Suprapubic skin (tissue), 4 donors: ENCODE measurements around the gene OLA1. TPM values are rescaled to one million over a fixed set of nuclear protein-coding genes. Genes with fewer than 3 reads are reported as not detected.

ENCODE experiments used
- DNase-seq, 2 donors: peaks; one replicate each; pipeline ENCODE4 v3.0.0-alpha.2; 2019; ENCODE audit warnings: low spot score in 2 of 2
- H3K27ac ChIP-seq: fragments of 200-600 bp; sonication (generic); one replicate; pipeline ENCODE4 v1.5.1; 2019
- H3K27me3 ChIP-seq: fragments of 200-600 bp; sonication (generic); one replicate; pipeline ENCODE4 v1.5.1; 2019
- H3K36me3 ChIP-seq: fragments of 200-600 bp; sonication (generic); one replicate; pipeline ENCODE4 v1.5.1; 2019
- H3K4me1 ChIP-seq: fragments of 200-600 bp; sonication (generic); one replicate; pipeline ENCODE4 v1.5.1; 2019
- H3K4me3 ChIP-seq: fragments of 200-600 bp; sonication (generic); one replicate; pipeline ENCODE4 v1.5.1; 2019; ENCODE audit warnings: mild to moderate bottlenecking
- H3K9me3 ChIP-seq: fragments of 200-600 bp; sonication (generic); one replicate; pipeline ENCODE4 v1.5.1; 2019
- EP300 ChIP-seq: sonication (generic); formaldehyde crosslinking; IDR thresholded peaks from one replicate; pipeline ENCODE4 v1.6.1; 2017; ENCODE audit warnings: antibody characterized with exemption
- POLR2A ChIP-seq, 2 donors: fragments of 450-650 bp; IDR thresholded peaks; one replicate each; pipeline ENCODE4 v1.6.1; 2017; ENCODE audit warnings: antibody characterized with exemption in 2 of 2, mild to moderate bottlenecking in 2 of 2, moderate library complexity in 2 of 2
- POLR2AphosphoS5 ChIP-seq, 3 donors: sonication (generic); formaldehyde crosslinking; IDR thresholded peaks; one replicate each; pipeline ENCODE4 v1.6.1; 2017; ENCODE audit warnings: antibody characterized with exemption in 3 of 3
- WGBS: methylation state at CpG from one replicate; pipeline ENCODE4 v1.1.5; 2018; 5-methylcytosine and 5-hydroxymethylcytosine counted together
- total RNA-seq, 4 donors: library from RNA; depleted of rRNA; stranded (reverse); fragments of >200 nt; gene quantifications; one replicate each; pipeline ENCODE4 v1.1.0, GENCODE V29; 2016
- TF ChIP-seq, protein P1 (sequence below), 2 donors: fragments of 200-600 bp in 1 of 2; fragments of 450-650 bp in 1 of 2; sonication (generic) in 1 of 2; IDR thresholded peaks; one replicate each; pipeline ENCODE4 v1.5.1; 2016 to 2019; ENCODE audit warnings: antibody characterized with exemption in 2 of 2, mild to moderate bottlenecking in 1 of 2, moderate library complexity in 1 of 2

OLA1 gene
- total RNA-seq, 4 donors from 2014 or later, result 59.2 to 83.6 (median 75.9) TPM

GRCh38 chr2:174024524-174025270 lies 223.6 kb downstream of the OLA1 start:
- Histone ChIP-seq H3K4me3 (peak overlapping the region; percentile 4), H3K4me1 (peaks cover 29% of the 10 kb centered on the region), H3K36me3 (no peaks in the 10 kb centered on the region), H3K9me3 (no peaks in the 10 kb centered on the region), H3K27me3 (no peaks in the 10 kb centered on the region), H3K27ac (peak overlapping the region; percentile 82)
- peak; percentile 88 to 91 for DNase-seq
- TF ChIP-seq POLR2A (IDR thresholded peaks at IDR 0.05) (no peak), POLR2AphosphoS5 (IDR thresholded peaks at IDR 0.05) (no peak), EP300 (no peak)
- TF ChIP-seq, protein P1, sequence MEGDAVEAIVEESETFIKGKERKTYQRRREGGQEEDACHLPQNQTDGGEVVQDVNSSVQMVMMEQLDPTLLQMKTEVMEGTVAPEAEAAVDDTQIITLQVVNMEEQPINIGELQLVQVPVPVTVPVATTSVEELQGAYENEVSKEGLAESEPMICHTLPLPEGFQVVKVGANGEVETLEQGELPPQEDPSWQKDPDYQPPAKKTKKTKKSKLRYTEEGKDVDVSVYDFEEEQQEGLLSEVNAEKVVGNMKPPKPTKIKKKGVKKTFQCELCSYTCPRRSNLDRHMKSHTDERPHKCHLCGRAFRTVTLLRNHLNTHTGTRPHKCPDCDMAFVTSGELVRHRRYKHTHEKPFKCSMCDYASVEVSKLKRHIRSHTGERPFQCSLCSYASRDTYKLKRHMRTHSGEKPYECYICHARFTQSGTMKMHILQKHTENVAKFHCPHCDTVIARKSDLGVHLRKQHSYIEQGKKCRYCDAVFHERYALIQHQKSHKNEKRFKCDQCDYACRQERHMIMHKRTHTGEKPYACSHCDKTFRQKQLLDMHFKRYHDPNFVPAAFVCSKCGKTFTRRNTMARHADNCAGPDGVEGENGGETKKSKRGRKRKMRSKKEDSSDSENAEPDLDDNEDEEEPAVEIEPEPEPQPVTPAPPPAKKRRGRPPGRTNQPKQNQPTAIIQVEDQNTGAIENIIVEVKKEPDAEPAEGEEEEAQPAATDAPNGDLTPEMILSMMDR (IDR thresholded peaks at IDR 0.05), result no peak
- WGBS, result 32% methylated on average over 13 of the region's 14 CpGs

DNA sequence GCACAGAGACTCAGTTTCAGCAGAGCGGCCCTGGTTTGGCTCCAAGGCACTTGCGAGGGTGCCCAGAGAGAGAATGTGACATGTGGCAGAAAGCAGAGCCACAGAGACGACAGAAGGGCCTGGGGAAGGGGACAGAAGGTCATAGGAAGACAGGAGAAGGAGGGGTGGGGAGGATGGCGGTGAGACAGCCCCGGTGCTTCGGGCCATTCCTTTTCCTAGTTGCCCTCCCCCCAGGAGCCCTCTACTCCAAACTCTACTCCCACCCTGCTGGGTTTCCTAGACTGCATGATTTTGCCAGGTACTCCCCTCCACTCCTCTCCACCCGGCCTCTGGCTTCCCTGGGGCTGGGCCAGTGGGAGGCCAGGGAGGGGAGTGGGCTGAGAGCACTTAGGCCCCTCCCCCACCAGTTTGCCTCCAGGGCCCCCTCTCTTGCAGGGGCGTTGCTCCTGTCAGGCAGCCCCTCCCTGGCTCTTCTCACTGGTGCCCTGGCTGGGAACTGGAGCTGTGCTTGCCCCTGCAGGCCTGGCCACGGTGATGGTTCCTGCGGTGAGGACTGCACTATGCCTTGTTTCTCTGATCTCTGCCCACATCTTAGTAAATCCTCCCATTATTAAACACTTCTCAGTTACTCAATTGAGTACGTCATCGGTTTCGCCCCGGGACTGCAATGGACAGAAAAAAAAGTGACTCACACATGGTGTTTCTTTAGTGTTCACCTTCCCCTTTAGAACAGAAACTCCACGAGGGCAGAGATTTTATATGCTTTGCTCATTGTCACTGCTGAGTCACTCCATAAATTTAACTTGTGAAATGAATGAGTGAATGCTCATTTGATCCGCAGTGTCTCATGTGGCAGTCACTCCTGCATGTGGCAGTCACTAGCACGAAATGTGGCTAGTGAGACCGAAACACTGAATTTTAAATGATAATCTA lies 224.5 kb downstream of the OLA1 start:
- WGBS, result 24% methylated on average over 18 of the region's 18 CpGs
- peak in 1 of 3 donors; percentile 50 for TF ChIP-seq POLR2AphosphoS5 (IDR thresholded peaks at IDR 0.05)
- no peak for TF ChIP-seq EP300
- TF ChIP-seq, protein P1 (IDR thresholded peaks at IDR 0.05), result no peak
- DNase-seq, result peak; percentile 82 to 90
- Histone ChIP-seq H3K27me3 (no peaks in the 10 kb centered on the region), H3K4me1 (peaks cover 29% of the 10 kb centered on the region), H3K27ac (peak overlapping the region; percentile 82), H3K9me3 (no peaks in the 10 kb centered on the region), H3K4me3 (no peak overlapping the region), H3K36me3 (no peaks in the 10 kb centered on the region)

Other genes starting within 250 kb of the OLA1 start
- gene SP9, start 86.4 kb upstream of the OLA1 start, total RNA-seq, result 1 to 10 TPM in 1 of 4 donors, under 1 TPM in 3; 0.23 to 1.8 (median 0.44) TPM
- gene SCRN3, start 147.2 kb upstream of the OLA1 start, total RNA-seq, result 10 to 100 TPM; 10.5 to 32.7 (median 23.5) TPM
- gene GPR155, start 238.5 kb upstream of the OLA1 start, total RNA-seq, result 10 to 100 TPM; 20.6 to 31.2 (median 26.0) TPM